IgD-negative memory B cell (primary cell): Measurements from ENCODE around the gene CSTF2T. TPM values are rescaled to one million over a fixed set of nuclear protein-coding genes. Genes with fewer than 3 reads are reported as not detected.

Experiments
- H3K27ac Mint-ChIP-seq, 3 donors: one replicate each; pipeline ENCODE4 v1.8.0; 2020 to 2022; ENCODE audit warnings: mild to moderate bottlenecking in 3 of 3, mixed read lengths in 3 of 3, moderate library complexity in 1 of 3
- H3K27me3 Mint-ChIP-seq: one replicate; pipeline ENCODE4 v1.8.0; 2021; ENCODE audit warnings: mixed read lengths
- H3K36me3 Mint-ChIP-seq: one replicate; pipeline ENCODE4 v1.8.0; 2020; ENCODE audit warnings: mild to moderate bottlenecking, mixed read lengths
- H3K4me1 Mint-ChIP-seq, 3 donors: one replicate each; pipeline ENCODE4 v1.8.0; 2020 to 2022; ENCODE audit warnings: mixed read lengths in 3 of 3, mild to moderate bottlenecking in 1 of 3
- H3K4me3 Mint-ChIP-seq, 4 donors: one replicate each; pipeline ENCODE4 v1.8.0; 2020 to 2022; ENCODE audit warnings: mild to moderate bottlenecking in 4 of 4, mixed read lengths in 4 of 4, moderate library complexity in 3 of 4
- H3K9me3 Mint-ChIP-seq, 3 donors: one replicate each; pipeline ENCODE4 v1.8.0; 2020 to 2021; ENCODE audit warnings: mixed read lengths in 3 of 3, mild to moderate bottlenecking in 1 of 3
- polyA plus RNA-seq: library from polyadenylated mRNA; unstranded; fragments of 300-500 nt; fragmentation: Illumina TruSeq; gene quantifications from one replicate; pipeline ENCODE4 v1.2.3, GENCODE V29; 2021

CSTF2T gene
- polyA plus RNA-seq, 1 donor from 2014 or later, result 11.7 TPM

DNA sequence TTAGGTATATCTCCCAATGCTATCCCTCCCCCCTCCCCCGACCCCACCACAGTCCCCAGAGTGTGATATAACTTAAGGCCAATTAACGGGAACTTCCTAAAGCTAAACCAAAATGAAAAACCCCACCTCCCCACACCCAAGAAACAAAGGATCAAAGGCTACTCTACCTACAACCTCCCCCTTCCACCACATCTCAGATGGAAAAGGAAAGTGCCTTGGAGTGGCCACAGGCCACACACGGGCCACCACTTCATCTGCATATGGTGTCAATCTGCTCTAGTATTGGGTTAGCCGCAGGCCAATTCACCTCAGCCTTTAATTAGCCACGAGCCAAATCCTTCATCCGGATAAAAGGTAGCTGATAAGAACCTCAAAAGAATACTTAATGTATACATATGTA lies 19.6 kb downstream of the CSTF2T start:
- Mint-ChIP-seq H3K4me3 (no peak overlapping the region), H3K27ac (no peak overlapping the region), H3K36me3 (no peaks in the 10 kb centered on the region), H3K27me3 (peaks cover 10% of the 10 kb centered on the region), H3K4me1 (no peaks in the 10 kb centered on the region), H3K9me3 (no peaks in the 10 kb centered on the region)

DNA sequence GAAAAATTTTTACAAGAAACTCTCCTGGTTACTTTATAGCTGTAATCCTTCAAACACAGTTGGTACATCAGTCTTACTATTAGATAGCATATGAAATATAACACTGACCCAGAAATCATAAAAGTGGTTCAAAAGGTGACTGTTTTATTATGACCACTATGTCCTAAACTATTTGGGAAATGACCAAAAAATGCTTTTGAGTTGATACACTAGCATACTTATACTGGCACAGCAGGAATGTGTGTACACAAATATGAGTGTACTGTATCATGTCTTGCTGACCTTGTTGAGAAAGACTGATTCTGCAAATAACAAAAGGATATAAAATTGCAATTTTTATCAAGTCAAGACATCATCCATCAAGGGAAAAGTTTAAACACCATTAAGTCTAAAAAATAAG lies 24.3 kb downstream of the CSTF2T start:
- Mint-ChIP-seq H3K4me3 (no peak overlapping the region), H3K4me1 (no peaks in the 10 kb centered on the region), H3K9me3 (peaks cover 0 to 3% (median 0%) of the 10 kb centered on the region in 3 donors), H3K36me3 (no peaks in the 10 kb centered on the region), H3K27ac (no peak overlapping the region), H3K27me3 (peaks cover 5% of the 10 kb centered on the region)

DNA sequence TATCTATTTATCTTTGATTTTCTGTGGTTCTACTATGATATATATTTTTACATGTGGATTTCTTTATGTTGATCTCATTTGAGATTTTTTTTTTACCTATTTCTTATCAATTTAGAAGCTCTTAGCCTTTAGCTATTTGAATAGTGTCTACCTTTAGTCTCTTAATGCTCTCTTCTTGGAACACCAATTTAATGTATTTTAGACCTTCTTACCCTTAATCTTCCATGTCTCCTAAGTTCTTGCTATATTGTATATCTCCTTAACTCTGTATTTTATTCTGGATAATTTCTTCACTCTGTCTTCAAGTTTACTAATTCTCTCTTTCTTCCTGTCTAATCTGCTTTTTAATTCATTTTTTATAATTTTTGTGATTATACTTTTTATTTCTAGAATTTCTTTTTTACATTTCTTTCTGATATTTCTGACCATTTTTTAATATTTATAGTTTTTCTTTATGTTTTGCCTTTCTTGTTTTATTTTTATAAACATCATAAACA lies 27.3 kb downstream of the CSTF2T start:
- no peak overlapping the region for H3K27ac Mint-ChIP-seq
- peaks cover 0 to 3% (median 0%) of the 10 kb centered on the region in 3 donors for H3K9me3 Mint-ChIP-seq
- H3K36me3 Mint-ChIP-seq, result no peaks in the 10 kb centered on the region
- no peak overlapping the region for H3K4me3 Mint-ChIP-seq
- H3K4me1 Mint-ChIP-seq, result no peaks in the 10 kb centered on the region
- no peaks in the 10 kb centered on the region for H3K27me3 Mint-ChIP-seq

DNA sequence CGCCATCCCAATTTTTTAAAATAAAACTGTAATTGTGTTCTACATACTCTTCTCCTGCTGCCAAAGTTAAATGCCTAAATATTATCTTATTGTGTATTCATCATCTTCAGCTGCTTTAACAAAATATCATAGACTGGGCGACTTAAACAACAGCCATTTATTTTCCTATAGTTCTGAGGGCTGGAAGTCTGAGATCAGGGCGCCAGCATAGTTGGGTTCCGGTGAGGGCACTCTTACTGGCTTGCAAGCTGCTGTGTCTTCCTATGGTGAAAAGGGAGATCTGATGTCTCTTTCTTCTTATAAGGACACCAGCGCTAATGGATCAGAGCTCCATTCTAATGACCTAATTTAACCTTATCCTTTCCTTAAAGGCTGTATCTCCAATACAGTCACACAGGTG lies 30.4 kb downstream of the CSTF2T start:
- no peaks in the 10 kb centered on the region for H3K36me3 Mint-ChIP-seq
- H3K9me3 Mint-ChIP-seq, result peaks cover 0 to 3% (median 0%) of the 10 kb centered on the region in 3 donors
- no peak overlapping the region for H3K27ac Mint-ChIP-seq
- H3K4me3 Mint-ChIP-seq, result no peak overlapping the region
- H3K27me3 Mint-ChIP-seq, result no peaks in the 10 kb centered on the region
- H3K4me1 Mint-ChIP-seq, result no peaks in the 10 kb centered on the region

DNA sequence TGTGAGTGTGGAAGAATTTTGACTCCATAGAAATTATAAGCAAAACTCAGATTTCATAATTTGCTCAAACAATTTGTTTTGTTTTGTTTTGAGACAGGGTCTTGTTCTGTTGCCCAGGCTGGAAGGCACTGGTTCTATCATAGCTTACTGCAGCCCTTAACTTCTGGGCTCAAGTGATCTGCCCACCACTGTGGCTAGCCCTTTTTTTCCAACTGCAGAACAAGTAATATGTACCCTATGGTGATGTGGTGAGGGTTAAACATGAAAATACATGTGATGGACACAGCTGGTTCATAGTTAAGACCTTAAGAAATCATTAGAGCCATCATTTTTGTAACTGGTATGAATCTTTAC lies 31.1 kb downstream of the CSTF2T start:
- H3K27ac Mint-ChIP-seq, result no peak overlapping the region
- no peak overlapping the region for H3K4me3 Mint-ChIP-seq
- no peaks in the 10 kb centered on the region for H3K27me3 Mint-ChIP-seq
- no peaks in the 10 kb centered on the region for H3K4me1 Mint-ChIP-seq
- no peaks in the 10 kb centered on the region for H3K36me3 Mint-ChIP-seq
- peaks cover 0 to 3% (median 0%) of the 10 kb centered on the region in 3 donors for H3K9me3 Mint-ChIP-seq

DNA sequence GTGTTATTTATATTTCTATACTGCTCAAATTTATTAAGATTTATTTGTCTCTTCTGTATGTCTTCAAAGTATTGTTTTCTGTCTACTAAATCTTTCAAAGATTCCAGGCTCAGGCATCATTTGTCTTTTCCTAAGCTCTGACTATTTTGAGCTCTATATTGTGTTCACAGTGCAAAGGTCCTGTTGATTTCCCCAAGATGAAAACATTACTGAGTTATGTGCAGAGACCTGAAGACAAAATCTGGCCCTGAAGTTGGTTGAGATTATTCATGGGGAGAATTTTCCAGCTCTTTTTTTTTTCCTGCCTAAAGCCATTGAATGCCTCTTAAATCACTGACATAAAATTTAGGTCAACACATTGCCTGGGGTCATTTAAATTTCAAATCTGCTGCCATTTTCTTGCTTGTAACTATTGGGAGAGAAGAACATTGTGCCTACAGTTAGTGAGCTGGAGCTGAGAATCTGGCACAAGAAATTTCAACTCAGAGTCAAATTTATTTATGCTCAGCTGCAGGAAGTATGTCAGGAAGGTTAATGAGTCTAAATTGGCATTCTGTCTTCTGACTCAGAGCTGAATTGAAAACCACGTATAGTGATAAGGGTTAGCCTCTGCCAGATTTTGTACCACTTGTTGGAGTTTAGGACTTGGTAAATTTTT lies 31.6 kb downstream of the CSTF2T start:
- no peaks in the 10 kb centered on the region for H3K27me3 Mint-ChIP-seq
- no peaks in the 10 kb centered on the region for H3K36me3 Mint-ChIP-seq
- no peak overlapping the region for H3K4me3 Mint-ChIP-seq
- no peak overlapping the region for H3K27ac Mint-ChIP-seq
- H3K4me1 Mint-ChIP-seq, result no peaks in the 10 kb centered on the region
- H3K9me3 Mint-ChIP-seq, result peaks cover 0 to 3% (median 0%) of the 10 kb centered on the region in 3 donors

DNA sequence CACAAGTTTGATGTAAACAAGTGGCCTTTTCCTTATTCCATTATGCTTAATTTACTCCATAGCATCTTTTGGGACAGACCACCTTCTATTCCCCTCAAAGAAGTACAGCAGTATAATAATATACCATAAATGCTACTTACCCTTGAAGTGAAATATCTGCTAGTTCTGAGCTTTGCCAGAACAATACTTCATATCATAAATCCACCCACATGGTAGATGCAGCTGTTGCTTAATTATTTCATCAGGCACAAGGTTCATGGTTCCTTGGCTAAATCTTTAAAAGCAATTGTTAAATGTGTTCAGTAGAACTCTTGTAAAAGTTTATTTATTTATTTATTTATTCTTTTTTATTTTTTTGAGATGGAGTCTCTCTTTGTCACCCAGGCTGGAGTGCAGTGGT lies 32.9 kb downstream of the CSTF2T start:
- Mint-ChIP-seq H3K4me3 (no peak overlapping the region), H3K27ac (no peak overlapping the region), H3K9me3 (no peaks in the 10 kb centered on the region), H3K27me3 (no peaks in the 10 kb centered on the region), H3K4me1 (no peaks in the 10 kb centered on the region), H3K36me3 (no peaks in the 10 kb centered on the region)

DNA sequence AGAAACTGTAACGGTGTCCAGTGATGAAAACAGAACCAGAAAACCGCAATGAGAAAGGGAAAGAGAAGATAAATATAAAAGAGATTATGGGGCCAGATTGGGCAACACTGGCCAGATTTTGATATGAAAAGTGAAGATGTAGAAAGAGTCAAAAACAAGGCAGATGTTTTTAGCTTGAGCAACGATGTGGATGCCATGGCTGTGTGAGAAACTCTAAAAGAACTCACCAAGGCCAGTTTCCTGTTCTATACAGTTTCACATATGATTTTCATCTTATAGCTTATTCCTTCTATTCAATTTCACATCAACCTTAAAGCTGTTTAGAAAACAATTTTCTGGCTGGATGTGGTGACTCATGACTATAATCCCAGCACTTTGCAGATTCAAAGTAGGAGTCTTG lies 36.3 kb downstream of the CSTF2T start:
- Mint-ChIP-seq H3K4me3 (no peak overlapping the region), H3K36me3 (no peaks in the 10 kb centered on the region), H3K9me3 (no peaks in the 10 kb centered on the region), H3K27ac (no peak overlapping the region), H3K27me3 (peaks cover 1% of the 10 kb centered on the region), H3K4me1 (no peaks in the 10 kb centered on the region)

DNA sequence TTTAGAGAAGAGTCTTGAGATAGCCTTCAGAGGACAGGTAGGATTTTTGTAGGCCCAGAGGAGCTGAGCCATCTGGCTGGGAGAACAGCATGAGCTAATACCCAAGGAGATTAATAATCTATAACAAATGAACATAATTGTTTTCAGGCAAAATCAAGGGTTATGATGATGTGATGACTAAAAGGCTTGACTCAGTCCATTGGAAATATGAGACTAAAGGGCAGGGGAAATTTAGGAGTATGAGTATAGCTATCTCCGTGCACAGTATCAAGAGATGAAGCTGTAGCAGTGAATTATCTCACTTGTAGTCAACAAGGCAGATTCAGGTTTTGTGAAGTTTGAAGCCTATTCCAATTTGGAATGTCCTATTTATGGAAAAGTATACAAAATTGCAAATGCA lies 40.1 kb downstream of the CSTF2T start:
- no peak overlapping the region for H3K4me3 Mint-ChIP-seq
- no peaks in the 10 kb centered on the region for H3K4me1 Mint-ChIP-seq
- H3K27ac Mint-ChIP-seq, result no peak overlapping the region
- H3K36me3 Mint-ChIP-seq, result no peaks in the 10 kb centered on the region
- no peaks in the 10 kb centered on the region for H3K9me3 Mint-ChIP-seq
- peaks cover 6% of the 10 kb centered on the region for H3K27me3 Mint-ChIP-seq

DNA sequence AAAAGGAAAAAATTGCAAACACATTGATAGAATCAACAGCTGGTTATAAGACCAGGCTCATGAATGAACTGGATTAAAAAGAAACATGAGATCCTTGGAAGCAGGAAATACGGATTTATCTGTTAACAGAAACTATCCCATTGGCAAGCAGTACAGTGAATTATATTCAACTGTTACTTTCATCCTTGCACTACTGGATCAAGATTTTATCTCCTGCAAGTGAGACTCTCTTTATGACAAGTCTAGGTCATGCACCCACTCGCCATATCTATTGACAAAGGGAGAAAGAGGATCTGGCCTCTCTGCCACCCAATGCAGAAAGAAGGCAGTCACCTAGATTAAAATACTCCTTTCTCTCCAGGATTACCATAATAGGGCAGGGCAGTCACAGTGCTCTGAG lies 41.4 kb downstream of the CSTF2T start:
- Mint-ChIP-seq H3K36me3 (no peaks in the 10 kb centered on the region), H3K4me1 (no peaks in the 10 kb centered on the region), H3K27me3 (peaks cover 9% of the 10 kb centered on the region), H3K9me3 (no peaks in the 10 kb centered on the region), H3K27ac (no peak overlapping the region), H3K4me3 (no peak overlapping the region)

DNA sequence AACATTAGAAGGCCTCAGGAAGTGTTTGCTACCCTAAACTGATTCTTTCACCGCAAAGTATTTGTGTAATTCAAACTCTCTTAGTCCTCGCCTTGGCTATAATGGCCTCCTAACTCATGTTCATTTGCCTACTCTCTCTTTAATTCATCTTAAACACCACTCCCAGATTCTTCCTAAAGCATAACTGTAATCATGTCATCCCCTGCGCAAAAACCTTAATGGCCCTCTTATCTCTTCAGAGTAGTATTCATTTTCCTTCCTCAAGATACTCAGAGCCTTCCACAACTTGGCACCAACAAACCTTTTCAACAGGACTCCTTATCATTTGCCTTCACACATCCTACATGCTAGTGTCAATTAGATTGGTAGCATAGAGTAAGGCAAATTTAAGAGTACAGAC lies 42.9 kb downstream of the CSTF2T start:
- Mint-ChIP-seq H3K9me3 (no peaks in the 10 kb centered on the region), H3K36me3 (no peaks in the 10 kb centered on the region), H3K4me1 (no peaks in the 10 kb centered on the region), H3K27me3 (peaks cover 9% of the 10 kb centered on the region), H3K27ac (no peak overlapping the region), H3K4me3 (no peak overlapping the region)

DNA sequence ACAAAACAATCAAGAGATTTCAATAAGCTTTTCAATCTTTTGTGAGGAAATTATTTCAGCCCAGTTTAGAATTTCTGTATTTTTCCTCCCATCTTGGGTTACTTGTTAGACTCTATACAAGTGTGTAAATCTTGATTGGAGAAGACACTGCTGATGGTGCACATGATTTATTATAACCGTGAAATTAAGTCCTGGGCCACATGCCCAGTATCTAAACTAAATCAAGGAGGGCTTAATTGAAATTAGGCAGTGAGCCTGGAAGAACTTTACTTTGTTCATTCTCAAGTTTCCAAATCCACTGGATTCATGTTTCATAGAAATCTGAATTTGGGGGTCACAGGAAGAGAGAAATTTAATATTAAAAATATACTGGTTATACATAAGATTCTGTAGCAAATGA lies 44.5 kb downstream of the CSTF2T start:
- H3K9me3 Mint-ChIP-seq, result no peaks in the 10 kb centered on the region
- no peak overlapping the region for H3K4me3 Mint-ChIP-seq
- H3K36me3 Mint-ChIP-seq, result no peaks in the 10 kb centered on the region
- H3K27ac Mint-ChIP-seq, result no peak overlapping the region
- H3K4me1 Mint-ChIP-seq, result no peaks in the 10 kb centered on the region
- peaks cover 9% of the 10 kb centered on the region for H3K27me3 Mint-ChIP-seq

DNA sequence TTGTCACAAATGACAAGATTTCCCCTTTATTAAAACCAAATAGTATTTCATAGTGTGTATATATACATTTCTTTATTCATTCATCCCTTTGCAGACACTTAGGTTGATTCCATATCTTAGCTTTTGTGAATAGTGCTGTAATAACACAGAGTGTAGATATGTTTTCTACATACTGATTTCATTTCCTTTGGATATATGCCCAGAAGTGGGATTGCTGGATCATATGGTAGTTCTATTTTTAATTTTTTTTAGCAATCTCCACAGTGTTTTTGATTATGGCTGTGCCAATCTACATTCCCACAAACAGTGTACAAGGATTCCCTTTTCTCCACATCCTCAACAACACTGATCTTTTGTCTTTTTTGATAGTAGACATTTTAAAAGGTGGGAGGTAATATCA lies 46.4 kb downstream of the CSTF2T start:
- Mint-ChIP-seq H3K27me3 (peaks cover 7% of the 10 kb centered on the region), H3K9me3 (no peaks in the 10 kb centered on the region), H3K36me3 (no peaks in the 10 kb centered on the region), H3K4me3 (no peak overlapping the region), H3K27ac (no peak overlapping the region), H3K4me1 (no peaks in the 10 kb centered on the region)

DNA sequence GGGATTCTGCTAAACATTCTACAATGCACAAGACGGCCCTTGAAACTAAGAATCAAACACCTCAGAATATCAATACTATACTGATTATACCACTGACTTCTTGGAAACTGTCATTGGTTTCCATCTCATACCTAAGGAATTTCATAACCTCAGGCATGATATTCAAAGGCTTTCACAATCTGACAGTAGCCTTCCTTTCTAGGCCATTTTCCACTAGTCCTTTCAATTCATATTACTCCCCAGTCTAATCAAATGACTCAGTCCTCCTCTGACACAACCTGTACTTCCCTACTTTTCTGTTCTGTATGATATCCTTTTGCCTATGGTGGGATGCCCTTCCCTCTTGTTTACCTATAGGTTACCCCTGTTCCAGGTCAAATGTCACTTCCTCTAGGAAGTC lies 48.3 kb downstream of the CSTF2T start:
- Mint-ChIP-seq H3K36me3 (no peaks in the 10 kb centered on the region), H3K4me1 (no peaks in the 10 kb centered on the region), H3K27me3 (peaks cover 3% of the 10 kb centered on the region), H3K9me3 (no peaks in the 10 kb centered on the region), H3K4me3 (no peak overlapping the region), H3K27ac (no peak overlapping the region)

DNA sequence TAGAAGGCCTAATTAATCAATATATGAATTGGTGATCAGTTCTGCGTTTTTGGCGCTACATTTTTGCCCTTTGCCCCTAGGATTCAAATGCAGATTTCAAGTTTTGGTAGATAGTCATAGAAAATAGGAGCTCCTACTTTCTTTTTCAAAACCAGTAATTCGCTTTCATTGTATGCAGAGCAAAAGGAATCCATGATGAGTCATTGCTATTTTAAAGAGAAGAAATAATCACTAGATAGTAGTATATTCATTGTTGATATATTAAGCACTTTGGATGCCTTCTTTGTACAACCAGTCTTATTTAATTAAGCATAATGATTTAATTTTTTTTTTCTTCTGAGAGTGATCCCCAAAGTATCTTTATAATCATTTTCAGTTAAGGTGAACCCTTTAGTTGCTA lies 50.3 kb downstream of the CSTF2T start:
- Mint-ChIP-seq H3K27ac (no peak overlapping the region), H3K4me1 (no peaks in the 10 kb centered on the region), H3K4me3 (no peak overlapping the region), H3K36me3 (no peaks in the 10 kb centered on the region), H3K27me3 (peaks cover 3% of the 10 kb centered on the region), H3K9me3 (no peaks in the 10 kb centered on the region)
